CD4-positive, alpha-beta T cell treated with Interleukin-21 for 1 hour (primary cell): ENCODE data around the gene ERF.

Source experiments
- DNase-seq: peaks from one replicate; pipeline ENCODE4 v3.0.0-alpha.2; 2020

ERF gene

GRCh38 chr19:42254850-42255765 is at the start of gene ERF:
TSS of gene ERF (minus strand) at chr19:42255128. CDS start at chr19:42254999, 129 bp downstream.
- peak; percentile 96 for DNase-seq

GRCh38 chr19:42303876-42304275 is 48.9 kb upstream of the ERF start:
- DNase-seq, result no peak

GRCh38 chr19:42303101-42303464 is 48.2 kb upstream of the ERF start:
- no peak for DNase-seq

GRCh38 chr19:42301646-42302203 is 46.8 kb upstream of the ERF start, which contains the start of gene PRR19:
TSS of gene PRR19 (plus strand) at chr19:42302132. CDS start at chr19:42309585, 7,453 bp downstream.
- DNase-seq, result no peak

- DNase-seq, result no peak
Observed at GRCh38 chr19:42297039-42297438, 42.1 kb upstream of the ERF start.

GRCh38 chr19:42295831-42296525 is 41.0 kb upstream of the ERF start:
- peak; percentile 89 for DNase-seq

- DNase-seq, result no peak
Observed at GRCh38 chr19:42295342-42295741, 40.4 kb upstream of the ERF start.

- DNase-seq, result no peak
Observed at GRCh38 chr19:42294471-42295137, 39.7 kb upstream of the ERF start.

GRCh38 chr19:42293948-42294347 is 39.0 kb upstream of the ERF start:
- DNase-seq, result no peak

- DNase-seq, result no peak
Observed at GRCh38 chr19:42293540-42293939, 38.6 kb upstream of the ERF start.

GRCh38 chr19:42292963-42293362 is 38.0 kb upstream of the ERF start:
- DNase-seq, result no peak

- DNase-seq, result no peak
Observed at GRCh38 chr19:42292042-42292960, 37.4 kb upstream of the ERF start.

- DNase-seq, result no peak
Observed at GRCh38 chr19:42291435-42291810, 36.5 kb upstream of the ERF start.

- peak; percentile 70 for DNase-seq
Observed at GRCh38 chr19:42290523-42291434, 35.9 kb upstream of the ERF start.

- DNase-seq, result no peak
Observed at GRCh38 chr19:42290136-42290522, 35.2 kb upstream of the ERF start.

- no peak for DNase-seq
Observed at GRCh38 chr19:42289556-42290041, 34.7 kb upstream of the ERF start.

- DNase-seq, result no peak
Observed at GRCh38 chr19:42288881-42289555, 34.1 kb upstream of the ERF start.

- DNase-seq, result no peak
Observed at GRCh38 chr19:42288387-42288786, 33.5 kb upstream of the ERF start.

GRCh38 chr19:42287827-42288107 is 32.8 kb upstream of the ERF start:
- DNase-seq, result no peak

- no peak for DNase-seq
Observed at GRCh38 chr19:42287017-42287826, 32.3 kb upstream of the ERF start.
